GM19099 (cell line): ENCODE results near the gene HES5.

ENCODE experiments used
- POLR2A ChIP-seq: IDR thresholded peaks from 3 replicates; pipeline ENCODE4 v1.6.1; 2011; ENCODE audit warnings: low read depth; ENCODE audit not compliant: insufficient read length; ENCODE audit errors: extremely low read depth

The HES5 gene

GRCh38 chr1:2528966-2529783 lies 888 bp downstream of the HES5 start:
- no peak for TF ChIP-seq POLR2A

- TF ChIP-seq POLR2A = no peak
These were observed 1.5 kb downstream of the HES5 start for GRCh38 chr1:2528611-2528965.

GRCh38 chr1:2528016-2528415 lies 2.0 kb downstream of the HES5 start:
- no peak for TF ChIP-seq POLR2A

GRCh38 chr1:2527556-2527860 lies 2.6 kb downstream of the HES5 start:
- TF ChIP-seq POLR2A = no peak

GRCh38 chr1:2526824-2527555 lies 3.1 kb downstream of the HES5 start:
- TF ChIP-seq POLR2A = no peak

- TF ChIP-seq POLR2A = peak; percentile 86
These were observed 3.9 kb downstream of the HES5 start, which contains the start of gene PANK4 for GRCh38 chr1:2525920-2526823. Gene PANK4, minus strand, starts transcription at chr1:2526596. Its CDS starts 9 bp downstream, at chr1:2526587.

GRCh38 chr1:2525572-2525919 lies 4.5 kb downstream of the HES5 start:
- no peak for TF ChIP-seq POLR2A

GRCh38 chr1:2523891-2524609 lies 6.0 kb downstream of the HES5 start:
- no peak for TF ChIP-seq POLR2A

GRCh38 chr1:2523191-2523890 lies 6.7 kb downstream of the HES5 start:
- TF ChIP-seq POLR2A = no peak

- no peak for TF ChIP-seq POLR2A
These were observed 7.8 kb downstream of the HES5 start for GRCh38 chr1:2522230-2522629.

- no peak for TF ChIP-seq POLR2A
These were observed 9.3 kb downstream of the HES5 start for GRCh38 chr1:2520806-2521205.

- TF ChIP-seq POLR2A = no peak
These were observed 9.9 kb downstream of the HES5 start for GRCh38 chr1:2520206-2520605.

GRCh38 chr1:2519729-2520128 lies 10.3 kb downstream of the HES5 start:
- no peak for TF ChIP-seq POLR2A

GRCh38 chr1:2519029-2519685 lies 10.9 kb downstream of the HES5 start:
- TF ChIP-seq POLR2A = no peak
